Right atrium auricular region (tissue), 2 donors: Measurements from ENCODE around the gene GGA2. TPM values are rescaled to one million over a fixed set of nuclear protein-coding genes. Genes with fewer than 3 reads are reported as not detected.
A peak's percentile ranks its signal among the peaks of the same experiment; 100 is the strongest.

Source experiments
- DNase-seq: peaks from one replicate; pipeline ENCODE4 v3.0.0-alpha.2; 2019; ENCODE audit warnings: low spot score
- H3K27ac ChIP-seq, 2 donors: fragments of 200-600 bp; sonication (generic); 1 replicate in 1 of 2; 2 replicates in 1 of 2; pipeline ENCODE4 v1.5.1; 2016 to 2019
- H3K27me3 ChIP-seq, 2 donors: fragments of 200-600 bp; sonication (generic); one replicate each; pipeline versions ENCODE4 v1.5.1 to v1.6.0; 2017 to 2019
- H3K36me3 ChIP-seq: fragments of 200-600 bp; sonication (generic); one replicate; pipeline ENCODE4 v1.5.1; 2016
- H3K4me1 ChIP-seq, 2 donors: fragments of 200-600 bp; sonication (generic); one replicate each; pipeline versions ENCODE4 v1.5.1 to v1.6.0; 2017 to 2019
- H3K4me3 ChIP-seq, 2 donors: fragments of 200-600 bp; sonication (generic); 1 replicate in 1 of 2; 2 replicates in 1 of 2; pipeline ENCODE4 v1.5.1; 2017 to 2019; ENCODE audit warnings: mild to moderate bottlenecking in 1 of 2, moderate library complexity in 1 of 2
- H3K9me3 ChIP-seq, 2 donors: fragments of 200-600 bp; sonication (generic); one replicate each; pipeline ENCODE4 v1.5.1; 2019
- total RNA-seq, 2 donors: library from RNA; depleted of rRNA; stranded (reverse); fragments of >200 nt; gene quantifications; one replicate each; pipeline ENCODE4 v1.1.0, GENCODE V29; 2016
- TF ChIP-seq, protein P1 (sequence below), 2 donors: fragments of 200-600 bp; sonication (generic); IDR thresholded peaks; one replicate each; pipeline ENCODE4 v1.5.1; 2019; ENCODE audit warnings: antibody characterized with exemption in 2 of 2

GGA2 gene
- total RNA-seq, 2 donors from 2014 or later: 25.0 to 59.3 TPM

DNA sequence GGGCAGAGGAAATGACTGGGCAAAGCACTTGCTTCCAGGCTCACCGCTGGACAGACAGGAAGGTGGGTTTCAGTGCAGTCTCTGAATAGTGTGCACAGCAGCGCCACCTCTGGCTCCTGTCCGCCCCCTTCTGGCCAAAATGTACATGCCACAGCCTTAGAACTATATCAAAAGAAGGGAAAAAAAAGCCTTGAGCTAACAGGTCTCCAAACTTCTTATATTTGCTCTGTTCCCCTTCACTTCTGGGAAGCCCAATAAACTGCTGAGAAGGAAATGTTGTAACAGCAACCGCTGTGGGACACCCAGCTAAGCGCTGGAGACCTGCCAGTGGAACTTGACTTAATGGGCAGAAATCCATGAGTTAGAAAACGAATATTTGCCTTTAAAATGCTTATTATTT, 74.8 kb downstream of the GGA2 start:
- no peaks in the 10 kb centered on the region for H3K27me3 ChIP-seq
- no peaks in the 10 kb centered on the region for H3K4me1 ChIP-seq
- no peak overlapping the region for H3K4me3 ChIP-seq
- TF ChIP-seq, protein P1, sequence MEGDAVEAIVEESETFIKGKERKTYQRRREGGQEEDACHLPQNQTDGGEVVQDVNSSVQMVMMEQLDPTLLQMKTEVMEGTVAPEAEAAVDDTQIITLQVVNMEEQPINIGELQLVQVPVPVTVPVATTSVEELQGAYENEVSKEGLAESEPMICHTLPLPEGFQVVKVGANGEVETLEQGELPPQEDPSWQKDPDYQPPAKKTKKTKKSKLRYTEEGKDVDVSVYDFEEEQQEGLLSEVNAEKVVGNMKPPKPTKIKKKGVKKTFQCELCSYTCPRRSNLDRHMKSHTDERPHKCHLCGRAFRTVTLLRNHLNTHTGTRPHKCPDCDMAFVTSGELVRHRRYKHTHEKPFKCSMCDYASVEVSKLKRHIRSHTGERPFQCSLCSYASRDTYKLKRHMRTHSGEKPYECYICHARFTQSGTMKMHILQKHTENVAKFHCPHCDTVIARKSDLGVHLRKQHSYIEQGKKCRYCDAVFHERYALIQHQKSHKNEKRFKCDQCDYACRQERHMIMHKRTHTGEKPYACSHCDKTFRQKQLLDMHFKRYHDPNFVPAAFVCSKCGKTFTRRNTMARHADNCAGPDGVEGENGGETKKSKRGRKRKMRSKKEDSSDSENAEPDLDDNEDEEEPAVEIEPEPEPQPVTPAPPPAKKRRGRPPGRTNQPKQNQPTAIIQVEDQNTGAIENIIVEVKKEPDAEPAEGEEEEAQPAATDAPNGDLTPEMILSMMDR (IDR thresholded peaks at IDR 0.05): peak; percentile 52 to 86
- DNase-seq: no peak
- peaks cover 34% of the 10 kb centered on the region for H3K36me3 ChIP-seq
- H3K9me3 ChIP-seq: no peaks in the 10 kb centered on the region
- H3K27ac ChIP-seq: no peak overlapping the region

DNA sequence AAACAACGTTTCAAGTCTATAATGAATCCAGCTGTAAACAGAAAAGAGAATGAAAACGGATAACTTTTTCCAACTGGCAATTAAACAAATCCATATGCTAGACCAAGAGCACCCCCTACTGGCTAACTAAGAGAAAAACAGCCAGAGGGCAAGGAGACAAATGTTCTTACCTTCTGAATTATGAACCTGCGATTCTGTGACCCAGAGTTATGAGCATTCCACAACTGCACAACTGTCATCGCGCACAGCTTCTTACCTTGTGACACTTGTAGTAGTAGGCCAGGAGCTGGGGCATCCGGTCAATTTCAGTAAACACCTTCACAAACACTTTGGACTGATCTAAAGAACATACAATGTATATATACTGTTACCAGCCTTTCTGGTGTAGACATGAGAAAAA, 75.9 kb downstream of the GGA2 start:
- no peak for DNase-seq

DNA sequence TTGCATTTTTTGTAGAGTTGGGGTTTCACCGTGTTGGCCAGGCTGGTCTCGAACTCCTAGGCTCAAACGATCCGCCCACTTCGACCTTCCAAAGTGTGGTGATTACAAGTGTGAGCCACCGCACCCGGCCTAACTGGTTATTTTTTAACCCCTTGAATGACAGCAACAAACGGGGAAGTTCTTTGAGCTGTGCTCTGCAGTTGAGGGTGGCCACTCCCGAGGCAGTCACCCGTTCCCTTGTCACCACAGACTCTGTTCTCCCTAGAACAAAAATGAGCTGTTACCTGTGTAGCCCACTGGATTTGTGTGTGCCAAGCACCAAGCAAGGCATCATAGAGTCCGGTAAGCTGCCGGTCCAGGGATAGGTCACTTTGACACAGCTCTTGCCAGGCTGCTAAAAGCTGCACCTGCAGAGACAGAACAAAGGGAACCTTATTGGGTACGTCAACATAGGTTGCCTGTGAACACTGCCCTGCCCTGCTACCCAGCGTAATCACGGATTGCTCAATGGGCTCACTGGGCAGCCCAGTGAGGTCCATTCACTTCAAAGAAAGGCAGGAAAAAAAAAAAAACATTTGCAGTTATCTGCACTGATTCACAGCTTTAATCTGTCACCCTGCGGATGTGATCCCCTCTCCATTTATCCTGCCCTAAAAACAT, 76.9 kb downstream of the GGA2 start:
- no peak overlapping the region for H3K27ac ChIP-seq
- no peaks in the 10 kb centered on the region for H3K4me1 ChIP-seq
- TF ChIP-seq, protein P1 (IDR thresholded peaks at IDR 0.05): no peak
- peaks cover 46% of the 10 kb centered on the region for H3K36me3 ChIP-seq
- DNase-seq: no peak
- no peak overlapping the region for H3K4me3 ChIP-seq
- H3K27me3 ChIP-seq: no peaks in the 10 kb centered on the region
- no peaks in the 10 kb centered on the region for H3K9me3 ChIP-seq

More for the DNA sequence above, 75.9 kb downstream of the GGA2 start:
- Histone ChIP-seq H3K27me3 (no peaks in the 10 kb centered on the region), H3K36me3 (peaks cover 39% of the 10 kb centered on the region), H3K9me3 (no peaks in the 10 kb centered on the region), H3K27ac (no peak overlapping the region), H3K4me3 (no peak overlapping the region), H3K4me1 (no peaks in the 10 kb centered on the region)
- TF ChIP-seq, protein P1 (IDR thresholded peaks at IDR 0.05): peak; percentile 79 to 88

DNA sequence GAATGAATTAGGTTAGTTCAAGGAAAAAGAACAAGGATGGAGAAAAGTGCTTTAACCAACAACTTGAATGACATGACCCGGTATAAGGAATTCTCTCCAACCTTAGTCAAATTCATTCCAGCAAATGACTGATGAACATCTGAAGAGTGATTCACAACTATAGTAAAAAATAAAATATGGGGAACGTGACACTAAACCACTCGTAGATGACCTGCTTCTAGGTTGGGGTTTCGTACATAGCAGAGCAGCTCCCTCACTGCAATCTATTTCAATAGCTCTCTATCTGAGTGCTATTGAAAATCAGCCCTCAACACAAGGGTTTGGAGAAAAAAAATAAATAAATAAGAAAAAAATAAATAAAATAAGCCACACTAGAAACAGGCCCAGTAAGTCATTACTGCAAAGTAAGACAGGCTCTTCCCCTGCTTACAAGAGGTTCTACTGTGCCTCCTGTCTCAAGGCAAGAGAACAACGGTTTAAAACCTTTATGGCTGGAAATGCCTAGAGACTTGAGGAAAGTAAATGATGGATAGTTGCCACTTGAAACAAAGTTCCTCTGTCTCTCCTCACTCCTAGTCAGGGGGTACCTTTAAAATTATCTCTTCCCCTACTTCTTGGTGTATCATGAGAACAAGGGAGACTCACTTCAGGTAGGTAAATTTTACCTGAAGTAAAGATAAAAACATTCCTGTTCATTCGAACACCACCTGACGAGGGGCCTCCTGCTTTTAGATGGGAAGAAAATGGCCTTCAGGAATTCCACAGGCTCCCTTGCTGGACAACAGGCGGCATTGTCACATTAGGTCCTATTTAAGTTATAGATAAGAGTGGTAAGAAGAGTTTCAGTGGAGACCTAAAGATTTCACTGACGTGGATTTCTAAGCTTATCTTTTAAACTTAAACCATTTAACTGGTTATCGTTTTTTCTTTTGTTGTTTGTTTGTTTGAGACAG, 77.8 kb downstream of the GGA2 start:
- TF ChIP-seq, protein P1 (IDR thresholded peaks at IDR 0.05): no peak
- no peak for DNase-seq
- Histone ChIP-seq H3K9me3 (no peaks in the 10 kb centered on the region), H3K4me1 (no peaks in the 10 kb centered on the region), H3K27ac (no peak overlapping the region), H3K4me3 (no peak overlapping the region), H3K36me3 (peaks cover 44% of the 10 kb centered on the region), H3K27me3 (no peaks in the 10 kb centered on the region)

DNA sequence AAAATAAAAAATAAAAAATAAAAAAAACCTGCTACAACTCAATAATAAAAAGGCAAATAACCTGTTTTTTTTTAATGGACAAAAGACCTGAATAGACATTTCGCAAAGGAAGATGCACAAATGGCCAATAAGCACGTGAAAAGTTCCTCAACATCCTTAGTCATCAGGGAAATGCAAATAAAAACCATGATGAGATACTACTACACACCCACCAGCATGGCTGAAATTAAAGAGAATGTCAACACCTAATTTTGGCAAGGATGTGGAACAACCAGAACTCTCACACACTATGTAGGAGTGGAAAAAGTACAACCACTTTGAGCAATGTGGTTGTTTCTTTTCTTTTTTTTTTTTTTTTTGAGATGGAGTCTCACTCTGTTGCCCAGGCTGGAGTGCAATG, 81.9 kb downstream of the GGA2 start:
- Histone ChIP-seq H3K4me1 (peaks cover 0 to 15% of the 10 kb centered on the region in 2 donors), H3K9me3 (no peaks in the 10 kb centered on the region), H3K27me3 (no peaks in the 10 kb centered on the region), H3K4me3 (no peak overlapping the region), H3K36me3 (peaks cover 37% of the 10 kb centered on the region), H3K27ac (no peak overlapping the region)
- TF ChIP-seq, protein P1 (IDR thresholded peaks at IDR 0.05): no peak
- no peak for DNase-seq
